SKM-1 (cell line): Measurements from ENCODE around the gene UBN1.

Source experiments
- DNase-seq: peaks from one replicate; lab custom pipeline; 2025; ENCODE audit not compliant: unreplicated experiment; lab: John Stamatoyannopoulos, UW

UBN1 gene

GRCh38 chr16:4846901-4847773 lies at the start of gene UBN1, which contains the start of gene GLYR1:
TSS of gene UBN1 (plus strand) at chr16:4847481. CDS start at chr16:4852918, 5,437 bp downstream.
TSS of gene GLYR1 (minus strand) at chr16:4847288. CDS start at chr16:4847265, 23 bp downstream.
- DNase-seq, result peak; percentile 95

- no peak for DNase-seq
Measured at GRCh38 chr16:4797805-4798252, 49.5 kb upstream of the UBN1 start.

- DNase-seq, result no peak
Measured at GRCh38 chr16:4798456-4798855, 48.8 kb upstream of the UBN1 start.

- no peak for DNase-seq
Measured at GRCh38 chr16:4799171-4799855, 48.0 kb upstream of the UBN1 start.

- DNase-seq, result peak; percentile 78
Measured at GRCh38 chr16:4800290-4801041, 46.8 kb upstream of the UBN1 start.

GRCh38 chr16:4801051-4801961 lies 46.0 kb upstream of the UBN1 start:
- DNase-seq, result no peak

GRCh38 chr16:4801962-4802658 lies 45.2 kb upstream of the UBN1 start, which contains the start of gene ROGDI:
TSS of gene ROGDI (minus strand) at chr16:4802633. CDS start at chr16:4802571, 62 bp downstream.
- peak; percentile 38 for DNase-seq

- DNase-seq, result peak; percentile 85
Measured at GRCh38 chr16:4802659-4803287, 44.5 kb upstream of the UBN1 start.

GRCh38 chr16:4803401-4803844 lies 43.9 kb upstream of the UBN1 start:
- no peak for DNase-seq

GRCh38 chr16:4803898-4804762 lies 43.2 kb upstream of the UBN1 start:
- DNase-seq, result no peak

- no peak for DNase-seq
Measured at GRCh38 chr16:4805231-4805630, 42.0 kb upstream of the UBN1 start.

- no peak for DNase-seq
Measured at GRCh38 chr16:4806280-4806679, 41.0 kb upstream of the UBN1 start.

GRCh38 chr16:4811242-4811641 lies 36.0 kb upstream of the UBN1 start:
- DNase-seq, result no peak

GRCh38 chr16:4811773-4812172 lies 35.5 kb upstream of the UBN1 start:
- DNase-seq, result no peak

GRCh38 chr16:4813251-4814003 lies 33.9 kb upstream of the UBN1 start:
- DNase-seq, result no peak

GRCh38 chr16:4814046-4814445 lies 33.2 kb upstream of the UBN1 start:
- DNase-seq, result no peak

- DNase-seq, result no peak
Measured at GRCh38 chr16:4814542-4815173, 32.6 kb upstream of the UBN1 start.
